Fibroblast of villous mesenchyme (primary cell): ENCODE data around the gene ERCC2. TPM values are rescaled to one million over a fixed set of nuclear protein-coding genes. Genes with fewer than 3 reads are reported as not detected.
"Not testable (repeated sequence)": the region's sequence is repeated elsewhere in the genome, so short reads cannot be mapped to it uniquely, and the experiment has no call there.

Source experiments
- DNase-seq: peaks from one replicate; pipeline ENCODE4 v3.0.0-alpha.2; 2010; ENCODE audit warnings: low read depth
- H3K4me3 ChIP-seq: 2 replicates; pipeline ENCODE4 v1.5.1; 2011; ENCODE audit warnings: low read depth, mild to moderate bottlenecking, low read length
- total RNA-seq: library from RNA; depleted of rRNA; stranded (reverse); fragments of >200 nt; gene quantifications from 2 replicates; pipeline ENCODE4 v1.2.3, GENCODE V29; 2012
- TF ChIP-seq, protein P1 (sequence below): IDR thresholded peaks from 2 replicates; pipeline ENCODE4 v1.5.1; 2012; ENCODE audit warnings: low read depth, mild to moderate bottlenecking, low read length; ENCODE audit not compliant: insufficient read depth

The ERCC2 gene
- 53.5 and 73.0 TPM in 2 replicates for total RNA-seq

DNA sequence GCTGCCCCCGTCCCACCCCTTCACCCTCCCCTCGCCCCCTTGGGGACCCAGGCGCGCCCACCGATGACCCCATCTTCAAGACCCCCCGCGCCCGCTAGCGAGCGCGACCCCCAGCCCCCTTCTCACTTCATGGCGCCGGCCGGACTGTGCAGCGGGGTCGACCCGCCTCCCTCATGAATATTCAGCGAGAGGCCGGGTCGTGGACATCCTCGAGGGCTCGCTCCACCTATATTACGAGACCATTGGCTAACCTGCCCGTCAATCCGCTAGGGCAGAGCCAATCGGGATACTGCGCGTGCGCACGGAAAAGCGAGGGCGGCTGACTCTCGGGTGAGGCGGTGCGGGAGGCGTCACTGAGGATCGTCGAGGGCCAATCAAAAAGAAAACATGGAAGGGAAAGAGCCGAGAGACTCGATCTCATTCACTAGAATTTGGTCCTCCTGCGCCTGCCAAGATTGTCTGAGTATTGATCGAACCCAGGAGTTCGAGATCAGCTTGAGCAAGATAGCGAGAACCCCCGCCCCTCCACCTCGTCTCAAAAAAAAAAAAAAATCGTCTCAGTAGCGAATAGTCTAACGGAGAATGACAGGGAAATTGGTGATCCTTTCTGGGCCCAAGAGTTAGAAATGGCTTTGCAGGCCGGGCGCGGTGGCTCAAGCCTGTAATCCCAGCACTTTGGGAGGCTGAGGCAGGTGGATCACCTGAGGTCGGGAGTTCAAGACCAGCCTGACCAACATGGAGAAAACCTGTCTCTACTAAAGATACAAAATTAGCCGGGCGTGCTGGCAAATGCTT is at the start of gene ERCC2:
ERCC2 (minus strand) TSS at position 164 of the 795 bp plus-strand sequence; CDS start at position 131, 33 bp downstream.
- peak; percentile 99 for DNase-seq
- peak within 1 kb of the TSS; percentile 86 for H3K4me3 ChIP-seq
- TF ChIP-seq, protein P1, sequence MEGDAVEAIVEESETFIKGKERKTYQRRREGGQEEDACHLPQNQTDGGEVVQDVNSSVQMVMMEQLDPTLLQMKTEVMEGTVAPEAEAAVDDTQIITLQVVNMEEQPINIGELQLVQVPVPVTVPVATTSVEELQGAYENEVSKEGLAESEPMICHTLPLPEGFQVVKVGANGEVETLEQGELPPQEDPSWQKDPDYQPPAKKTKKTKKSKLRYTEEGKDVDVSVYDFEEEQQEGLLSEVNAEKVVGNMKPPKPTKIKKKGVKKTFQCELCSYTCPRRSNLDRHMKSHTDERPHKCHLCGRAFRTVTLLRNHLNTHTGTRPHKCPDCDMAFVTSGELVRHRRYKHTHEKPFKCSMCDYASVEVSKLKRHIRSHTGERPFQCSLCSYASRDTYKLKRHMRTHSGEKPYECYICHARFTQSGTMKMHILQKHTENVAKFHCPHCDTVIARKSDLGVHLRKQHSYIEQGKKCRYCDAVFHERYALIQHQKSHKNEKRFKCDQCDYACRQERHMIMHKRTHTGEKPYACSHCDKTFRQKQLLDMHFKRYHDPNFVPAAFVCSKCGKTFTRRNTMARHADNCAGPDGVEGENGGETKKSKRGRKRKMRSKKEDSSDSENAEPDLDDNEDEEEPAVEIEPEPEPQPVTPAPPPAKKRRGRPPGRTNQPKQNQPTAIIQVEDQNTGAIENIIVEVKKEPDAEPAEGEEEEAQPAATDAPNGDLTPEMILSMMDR: no peak

DNA sequence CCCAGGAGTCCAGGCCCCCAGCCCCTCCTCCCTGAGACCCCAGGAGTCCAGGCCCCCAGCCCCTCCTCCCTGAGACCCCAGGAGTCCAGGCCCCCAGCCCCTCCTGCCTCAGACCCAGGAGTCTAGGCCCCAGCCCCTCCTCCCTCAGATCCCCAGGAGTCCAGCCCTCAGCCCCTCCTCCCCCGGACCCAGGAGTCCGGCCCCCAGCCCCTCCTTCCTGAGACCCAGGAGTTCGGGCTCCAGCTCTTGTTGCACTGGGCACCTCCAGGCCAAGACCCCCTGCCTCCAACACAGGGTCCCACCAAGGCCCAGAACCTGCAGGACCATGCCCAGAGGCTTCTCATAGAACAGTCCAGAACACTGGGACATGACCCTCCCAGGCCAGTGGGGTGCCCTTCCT is 49.5 kb upstream of the ERCC2 start:
- TF ChIP-seq, protein P1: no peak
- no peak for DNase-seq
- no peak overlapping the region for H3K4me3 ChIP-seq

DNA sequence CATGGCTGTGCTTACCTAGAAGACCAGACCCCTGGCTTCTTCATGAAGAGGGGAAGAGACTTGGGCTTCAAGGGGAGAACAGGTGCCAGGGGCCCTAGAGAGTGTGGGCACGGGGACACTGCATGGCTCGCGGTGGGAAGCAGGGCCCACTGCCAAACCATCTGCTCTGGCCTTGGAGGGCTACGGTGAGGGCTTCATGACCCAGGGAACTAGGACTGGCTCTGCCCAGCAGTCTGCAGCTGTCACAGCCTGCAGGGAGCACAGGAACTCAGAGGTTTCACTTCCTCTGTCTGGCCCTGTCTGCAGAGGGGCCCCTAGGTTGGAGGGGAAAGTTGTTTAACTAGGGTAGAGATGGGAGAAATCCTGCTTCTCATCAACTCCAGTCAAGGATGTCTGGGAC is 49.0 kb upstream of the ERCC2 start:
- no peak for DNase-seq
- TF ChIP-seq, protein P1: no peak

DNA sequence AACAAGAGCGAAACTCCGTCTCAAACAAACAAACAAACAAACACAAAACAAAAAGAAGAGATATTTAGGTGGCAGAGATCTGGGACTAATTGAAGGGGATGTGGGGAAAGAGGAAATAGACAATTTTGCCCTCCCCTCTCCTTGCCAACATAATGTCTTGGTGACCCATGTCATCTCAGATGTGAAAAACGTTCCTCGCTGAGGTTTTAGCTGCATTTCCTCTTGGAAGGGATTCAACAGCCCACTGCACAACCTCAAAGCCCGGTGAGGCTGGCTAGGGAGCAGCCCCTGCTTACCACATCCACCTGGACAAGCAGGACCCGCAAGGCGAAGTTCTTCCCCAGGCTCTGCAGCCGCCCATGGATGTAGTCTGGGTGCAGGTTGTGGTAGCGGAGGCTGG is 48.4 kb upstream of the ERCC2 start:
- TF ChIP-seq, protein P1: no peak
- DNase-seq: no peak
- H3K4me3 ChIP-seq: no peak overlapping the region

More for the DNA sequence above, 49.0 kb upstream of the ERCC2 start:
- no peak overlapping the region for H3K4me3 ChIP-seq

DNA sequence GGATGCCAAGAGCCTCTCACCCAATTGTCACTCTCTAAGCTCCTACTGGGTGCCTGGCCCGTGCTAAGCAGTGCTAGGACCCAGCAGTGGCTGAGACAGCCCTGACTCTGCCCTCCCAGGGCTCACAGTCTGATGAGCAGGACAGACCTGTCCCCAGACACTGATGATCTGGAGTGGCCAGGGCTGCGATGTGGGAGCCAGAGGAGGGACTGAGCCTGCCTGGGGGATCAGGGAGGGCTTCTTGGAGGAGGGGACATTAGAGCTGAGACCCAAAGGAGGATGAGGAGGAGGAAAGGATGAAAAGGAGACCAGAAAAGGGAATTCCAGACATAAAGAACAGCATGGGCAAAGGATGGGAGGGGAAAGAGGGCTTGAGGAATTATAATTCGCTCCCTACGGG is 46.8 kb upstream of the ERCC2 start:
- no peak overlapping the region for H3K4me3 ChIP-seq
- TF ChIP-seq, protein P1: no peak
- DNase-seq: no peak

DNA sequence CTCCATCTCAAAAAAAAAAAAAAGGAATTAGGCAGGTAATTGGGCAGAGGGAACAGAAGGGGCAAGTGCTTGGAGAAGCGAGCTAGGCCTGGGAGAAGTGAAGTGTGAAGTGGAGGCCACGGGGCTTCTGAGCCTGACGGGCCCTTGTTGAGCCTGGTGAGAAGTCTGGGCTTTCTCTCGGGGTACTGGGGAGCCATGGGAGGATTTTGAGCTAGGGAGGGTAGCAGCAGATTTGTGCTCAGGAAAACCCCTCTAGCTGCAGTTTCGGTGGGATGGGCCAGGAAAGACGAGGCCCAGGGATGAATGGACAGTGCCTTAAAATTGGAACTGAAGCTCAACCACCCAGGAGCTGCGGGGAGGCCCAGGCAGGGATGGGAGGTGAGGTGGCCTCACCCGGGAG is 44.1 kb upstream of the ERCC2 start:
- no peak overlapping the region for H3K4me3 ChIP-seq
- TF ChIP-seq, protein P1: no peak
- DNase-seq: no peak

DNA sequence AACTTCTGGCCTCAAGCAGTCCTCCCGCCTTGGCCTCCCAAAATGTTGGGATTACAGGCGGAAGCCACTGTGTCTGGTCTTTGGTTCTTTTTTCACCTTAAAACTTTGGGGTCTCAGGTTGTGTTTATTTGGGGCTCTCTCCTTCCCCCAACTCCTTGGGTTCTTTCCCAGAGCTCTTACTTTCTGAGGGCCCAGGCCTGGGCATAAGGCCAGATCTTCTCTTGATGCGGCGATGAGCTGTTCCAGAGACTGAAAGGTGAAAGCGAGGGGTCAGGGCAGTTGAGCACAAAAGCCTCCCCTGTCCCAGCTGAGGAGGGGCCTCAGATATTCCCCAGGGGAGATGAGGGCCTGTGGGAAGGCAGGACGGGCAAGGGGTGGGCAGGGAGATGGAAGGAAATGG is 43.1 kb upstream of the ERCC2 start:
- peak; percentile 21 for DNase-seq
- no peak overlapping the region for H3K4me3 ChIP-seq
- TF ChIP-seq, protein P1: no peak

DNA sequence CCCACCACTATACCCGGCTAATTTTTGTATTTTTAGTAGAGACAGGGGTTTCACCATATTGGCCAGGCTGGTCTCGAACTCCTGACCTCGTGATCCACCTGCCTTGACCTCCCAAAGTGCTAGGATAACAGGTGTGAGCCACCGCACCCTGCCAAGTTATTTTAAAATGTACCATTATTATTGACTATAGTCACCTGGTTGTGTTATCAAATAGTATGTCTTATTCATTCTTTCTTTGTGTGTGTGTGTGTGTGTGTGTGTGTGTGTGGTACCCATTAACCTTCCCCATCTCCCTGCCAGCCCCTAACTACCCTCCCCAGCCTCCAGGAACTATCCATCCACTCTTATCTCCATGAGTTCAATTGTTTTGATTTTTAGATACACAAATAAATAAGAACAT is 40.0 kb upstream of the ERCC2 start:
- not testable (repeated sequence) for H3K4me3 ChIP-seq, DNase-seq
